Progenitor cell of endocrine pancreas (in vitro differentiated cells): ENCODE data around the gene CNGA2. TPM values are rescaled to one million over a fixed set of nuclear protein-coding genes. Genes with fewer than 3 reads are reported as not detected.
"Not testable (repeated sequence)": the region's sequence is repeated elsewhere in the genome, so short reads cannot be mapped to it uniquely, and the experiment has no call there.

Source experiments
- DNase-seq: peaks from one replicate; pipeline ENCODE4 v3.0.0; 2021; ENCODE audit warnings: low spot score; ENCODE audit not compliant: unreplicated experiment
- H3K27ac Mint-ChIP-seq: 2 replicates; pipeline ENCODE4 v1.8.0; 2021; ENCODE audit warnings: mild to moderate bottlenecking, moderate library complexity, mixed read lengths
- H3K27me3 Mint-ChIP-seq: 2 replicates; pipeline ENCODE4 v1.8.0; 2021; ENCODE audit warnings: mixed read lengths
- H3K36me3 Mint-ChIP-seq: 2 replicates; pipeline ENCODE4 v1.8.0; 2022; ENCODE audit warnings: mixed read lengths; ENCODE audit not compliant: insufficient read depth
- H3K4me1 Mint-ChIP-seq: 2 replicates; pipeline ENCODE4 v1.8.0; 2021; ENCODE audit warnings: low read depth, mixed read lengths
- H3K4me3 Mint-ChIP-seq: 2 replicates; pipeline ENCODE4 v1.8.0; 2021; ENCODE audit warnings: low read depth, mild to moderate bottlenecking, moderate library complexity, mixed read lengths
- H3K9me3 Mint-ChIP-seq: 2 replicates; pipeline ENCODE4 v1.8.0; 2021; ENCODE audit warnings: low read depth, mixed read lengths
- total RNA-seq: library from RNA; stranded (reverse); gene quantifications from 2 replicates; pipeline ENCODE4 v1.2.1, GENCODE V29; 2021
- TF ChIP-seq, protein P1 (sequence below): fragments of 200-600 bp; sonication (generic); IDR thresholded peaks from one replicate; pipeline ENCODE4 v1.5.0; 2021; ENCODE audit warnings: antibody characterized with exemption, mild to moderate bottlenecking; ENCODE audit not compliant: unreplicated experiment

The CNGA2 gene
- total RNA-seq, 1 donor from 2014 or later, result not detected

DNA sequence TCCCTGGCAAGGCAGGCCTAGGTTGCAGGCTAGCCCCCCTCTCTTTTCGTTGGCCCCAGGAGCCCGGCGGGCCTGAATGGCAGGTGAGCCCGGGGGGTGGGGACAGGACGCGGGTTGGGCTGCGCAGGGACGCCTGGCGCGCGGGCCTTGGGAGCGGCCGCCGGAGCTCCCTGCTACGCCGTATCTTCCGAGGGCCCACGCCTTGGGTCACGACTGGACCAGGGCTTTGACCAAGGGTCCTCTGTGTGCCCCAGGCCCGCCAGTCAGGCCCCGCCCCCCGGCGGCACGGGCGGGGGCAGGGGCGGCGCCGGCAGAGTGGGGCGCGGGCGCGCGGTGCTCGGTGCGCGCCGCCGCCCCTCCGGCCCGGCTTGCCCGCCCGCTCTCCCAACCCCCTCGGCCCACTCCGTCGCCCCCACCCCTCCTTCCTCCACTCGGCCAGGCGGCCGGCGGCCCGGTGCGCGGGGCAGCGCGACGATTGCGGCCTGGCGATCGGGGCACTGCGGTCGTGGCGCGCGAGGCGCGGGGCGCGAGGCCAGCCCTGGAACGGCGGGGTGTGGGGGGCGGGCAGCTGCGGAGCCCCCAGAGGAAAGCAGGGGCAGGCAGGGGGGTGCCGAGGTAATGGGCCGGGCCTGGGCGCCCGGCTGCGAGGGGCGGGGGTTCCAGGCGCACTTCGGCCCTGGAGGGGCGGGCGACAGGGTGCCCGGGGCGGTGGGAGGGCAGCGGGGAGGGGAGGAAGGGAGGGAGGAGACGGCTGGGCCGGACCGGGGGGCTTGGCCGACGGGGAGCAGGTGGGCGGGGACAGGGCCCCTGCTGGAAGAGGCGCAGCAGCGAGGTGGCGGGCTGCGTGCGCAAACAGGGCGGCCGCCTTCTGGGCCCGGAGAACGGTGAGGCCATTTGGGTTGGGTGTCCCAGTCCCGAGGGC is 39.6 kb upstream of the CNGA2 start, which contains the start of gene PRRG3:
Gene PRRG3 (plus strand): TSS at position 798 of the 922 bp plus-strand sequence. CDS start 3,357 bp downstream, outside the sequence.
- TF ChIP-seq, protein P1, sequence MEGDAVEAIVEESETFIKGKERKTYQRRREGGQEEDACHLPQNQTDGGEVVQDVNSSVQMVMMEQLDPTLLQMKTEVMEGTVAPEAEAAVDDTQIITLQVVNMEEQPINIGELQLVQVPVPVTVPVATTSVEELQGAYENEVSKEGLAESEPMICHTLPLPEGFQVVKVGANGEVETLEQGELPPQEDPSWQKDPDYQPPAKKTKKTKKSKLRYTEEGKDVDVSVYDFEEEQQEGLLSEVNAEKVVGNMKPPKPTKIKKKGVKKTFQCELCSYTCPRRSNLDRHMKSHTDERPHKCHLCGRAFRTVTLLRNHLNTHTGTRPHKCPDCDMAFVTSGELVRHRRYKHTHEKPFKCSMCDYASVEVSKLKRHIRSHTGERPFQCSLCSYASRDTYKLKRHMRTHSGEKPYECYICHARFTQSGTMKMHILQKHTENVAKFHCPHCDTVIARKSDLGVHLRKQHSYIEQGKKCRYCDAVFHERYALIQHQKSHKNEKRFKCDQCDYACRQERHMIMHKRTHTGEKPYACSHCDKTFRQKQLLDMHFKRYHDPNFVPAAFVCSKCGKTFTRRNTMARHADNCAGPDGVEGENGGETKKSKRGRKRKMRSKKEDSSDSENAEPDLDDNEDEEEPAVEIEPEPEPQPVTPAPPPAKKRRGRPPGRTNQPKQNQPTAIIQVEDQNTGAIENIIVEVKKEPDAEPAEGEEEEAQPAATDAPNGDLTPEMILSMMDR, result no peak
- DNase-seq, result peak; percentile 40
- peaks cover 3% of the 10 kb centered on the region for H3K36me3 Mint-ChIP-seq
- H3K27ac Mint-ChIP-seq, result no peak within 1 kb of the TSS
- peaks cover 24% of the 10 kb centered on the region for H3K9me3 Mint-ChIP-seq
- H3K4me1 Mint-ChIP-seq, result peaks cover 5% of the 10 kb centered on the region
- H3K27me3 Mint-ChIP-seq, result peaks cover 16% of the 10 kb centered on the region
- H3K4me3 Mint-ChIP-seq, result peak within 1 kb of the TSS; percentile 76

DNA sequence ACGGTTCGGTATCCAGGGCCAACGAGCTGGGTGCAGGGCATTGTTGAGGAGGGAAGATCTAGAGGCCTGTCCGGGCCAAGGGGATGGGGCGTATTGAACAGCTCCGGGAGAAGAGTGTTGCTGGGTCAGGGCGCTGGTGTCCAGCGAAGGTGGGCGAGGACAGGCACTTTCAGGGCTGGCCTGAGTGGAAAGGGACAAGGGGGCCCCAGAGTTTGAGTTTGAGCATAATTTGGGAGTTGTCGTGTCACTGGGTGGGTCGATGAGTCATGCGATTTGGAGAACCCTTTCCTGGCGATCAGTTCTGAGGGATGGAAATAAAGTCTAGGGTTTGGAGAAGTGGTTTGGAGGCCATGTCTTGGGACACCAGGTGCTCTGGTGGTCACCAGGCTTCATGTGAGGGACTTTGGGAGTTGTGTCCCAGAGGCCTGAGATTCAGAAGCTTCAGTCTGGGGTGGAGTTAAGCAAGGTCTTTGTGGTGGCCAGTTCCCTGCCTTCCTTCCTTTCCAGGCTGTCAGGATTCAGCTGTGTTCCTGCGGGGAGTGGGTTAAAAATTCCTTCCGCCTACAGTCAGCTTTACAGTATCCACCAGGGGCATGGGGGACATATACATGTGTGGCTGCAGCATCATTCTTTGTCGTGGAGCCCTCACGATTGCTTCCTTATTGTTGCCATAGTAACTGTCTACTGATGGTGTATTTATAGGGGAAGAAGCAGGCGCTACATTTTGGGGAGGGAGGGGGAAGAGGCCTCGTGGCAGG is 38.8 kb upstream of the CNGA2 start:
- Mint-ChIP-seq H3K4me3 (peak overlapping the region; percentile 76), H3K27me3 (peaks cover 16% of the 10 kb centered on the region), H3K27ac (no peak overlapping the region), H3K9me3 (peaks cover 24% of the 10 kb centered on the region), H3K4me1 (peaks cover 5% of the 10 kb centered on the region), H3K36me3 (peaks cover 4% of the 10 kb centered on the region)
- no peak for DNase-seq
- TF ChIP-seq, protein P1, result no peak

DNA sequence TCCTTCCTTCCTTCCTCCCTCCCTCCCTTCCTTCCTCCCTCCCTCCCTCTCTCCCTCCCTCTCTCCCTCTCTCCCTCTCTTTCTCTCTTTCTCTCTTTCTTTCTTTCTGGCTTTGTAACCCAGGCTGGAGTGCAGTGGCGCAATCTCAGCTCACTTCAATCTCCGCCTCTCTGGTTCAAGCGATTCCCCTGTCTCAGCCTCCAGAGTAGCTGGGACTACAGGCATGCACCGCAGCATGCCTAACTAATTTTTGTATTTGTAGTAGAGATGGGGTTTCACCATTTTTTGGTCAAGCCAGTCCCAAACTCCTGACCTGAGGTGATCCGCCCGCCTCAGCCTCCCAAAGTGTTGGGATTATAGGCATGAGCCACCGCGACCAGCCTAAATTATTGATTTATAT is 37.5 kb upstream of the CNGA2 start:
- H3K4me3 Mint-ChIP-seq, result not testable (repeated sequence)
- Mint-ChIP-seq H3K27me3 (peaks cover 16% of the 10 kb centered on the region), H3K9me3 (peaks cover 24% of the 10 kb centered on the region)

DNA sequence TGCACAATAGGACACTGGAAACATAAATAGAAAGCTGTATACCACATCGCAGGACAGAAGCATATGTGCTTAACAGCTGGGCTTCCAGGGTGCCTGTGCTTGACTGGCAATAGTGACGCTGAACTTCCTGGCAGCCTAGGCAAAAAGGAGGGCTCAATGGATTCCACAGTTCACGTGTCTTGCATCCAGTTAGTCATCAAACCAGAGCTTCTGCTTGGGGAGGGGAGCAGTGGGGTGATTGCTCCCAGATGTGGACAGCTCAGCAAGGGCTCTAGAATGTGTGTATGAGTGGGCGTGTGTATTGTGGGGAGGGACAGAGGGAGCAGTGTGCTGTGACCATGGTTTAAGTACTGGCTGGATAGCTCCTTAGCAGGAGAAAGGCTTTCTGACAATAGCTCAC is 37.0 kb upstream of the CNGA2 start:
- Mint-ChIP-seq H3K4me1 (peaks cover 5% of the 10 kb centered on the region), H3K9me3 (peaks cover 24% of the 10 kb centered on the region), H3K4me3 (no peak overlapping the region), H3K36me3 (peaks cover 4% of the 10 kb centered on the region), H3K27ac (peak overlapping the region; percentile 26), H3K27me3 (peaks cover 16% of the 10 kb centered on the region)
- TF ChIP-seq, protein P1, result no peak
- no peak for DNase-seq

More for the DNA sequence above, 37.5 kb upstream of the CNGA2 start:
- H3K36me3 Mint-ChIP-seq, DNase-seq, H3K4me1 Mint-ChIP-seq, H3K27ac Mint-ChIP-seq: not testable (repeated sequence)

DNA sequence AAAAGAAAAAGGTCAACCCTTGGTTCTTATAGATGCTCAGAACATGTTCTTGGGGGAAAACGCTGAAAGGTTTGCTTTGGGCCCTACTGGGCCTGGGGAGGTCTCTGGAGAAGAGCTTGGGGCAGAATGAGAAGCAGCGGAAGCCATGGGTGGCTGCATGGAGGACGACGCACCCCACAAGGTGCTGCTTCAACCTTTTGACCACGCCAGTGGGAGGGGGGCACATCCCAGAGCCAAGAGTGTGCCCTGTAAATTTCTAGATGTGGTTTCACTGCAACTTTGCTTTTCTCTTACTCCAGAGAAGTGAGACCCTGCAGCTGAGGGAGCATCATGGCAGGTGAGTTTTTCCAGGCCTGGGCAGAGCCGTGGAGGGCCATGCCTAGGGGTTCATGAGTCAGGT is 36.1 kb upstream of the CNGA2 start:
- Mint-ChIP-seq H3K4me1 (peaks cover 5% of the 10 kb centered on the region), H3K36me3 (peaks cover 2% of the 10 kb centered on the region), H3K27me3 (peaks cover 8% of the 10 kb centered on the region), H3K4me3 (no peak overlapping the region), H3K27ac (no peak overlapping the region), H3K9me3 (peaks cover 20% of the 10 kb centered on the region)
- TF ChIP-seq, protein P1, result no peak
- DNase-seq, result no peak
